VCaP (cell line): ENCODE results near the gene CD209.

Source experiments
- H3K27ac ChIP-seq: fragments of 450-650 bp; 2 replicates; pipeline ENCODE4 v1.5.1; 2017
- CTCF ChIP-seq: fragments of 450-650 bp; conservative IDR thresholded peaks from 2 replicates; pipeline ENCODE4 v1.5.1; 2017; ENCODE audit warnings: mild to moderate bottlenecking, moderate library complexity

CD209 gene

GRCh38 chr19:7788178-7788932, 41.0 kb upstream of the CD209 start:
- TF ChIP-seq CTCF, result no peak
- no peak overlapping the region for H3K27ac ChIP-seq

DNA sequence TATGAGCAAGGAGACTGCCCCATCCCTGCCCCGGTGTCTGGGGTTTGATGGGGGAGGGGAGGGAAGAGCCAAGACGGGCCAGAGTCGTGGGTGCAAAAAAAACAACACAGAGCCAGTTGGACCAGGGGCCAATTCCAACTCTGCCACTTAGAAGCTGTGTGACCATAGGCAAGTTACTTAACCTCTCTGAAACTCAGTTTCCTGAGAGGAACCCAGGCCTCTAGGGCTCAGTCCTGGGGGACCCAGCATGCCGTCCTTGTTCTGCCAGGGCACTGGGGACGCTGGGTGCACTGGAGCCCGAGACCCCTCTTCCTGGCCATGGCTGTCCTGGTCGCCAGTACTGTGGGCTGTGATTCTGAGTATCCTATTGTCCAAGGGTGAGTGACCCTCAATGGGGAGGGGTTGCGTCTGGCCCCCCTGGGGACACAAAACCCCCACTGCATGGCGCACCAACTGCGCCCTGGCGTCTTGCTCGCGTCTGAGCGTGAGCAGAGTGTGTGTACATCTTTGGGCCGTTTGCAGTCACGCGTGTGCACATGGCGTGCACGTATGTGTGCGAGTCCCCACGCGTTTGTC, 40.4 kb upstream of the CD209 start:
- no peak overlapping the region for H3K27ac ChIP-seq
- TF ChIP-seq CTCF, result no peak

DNA sequence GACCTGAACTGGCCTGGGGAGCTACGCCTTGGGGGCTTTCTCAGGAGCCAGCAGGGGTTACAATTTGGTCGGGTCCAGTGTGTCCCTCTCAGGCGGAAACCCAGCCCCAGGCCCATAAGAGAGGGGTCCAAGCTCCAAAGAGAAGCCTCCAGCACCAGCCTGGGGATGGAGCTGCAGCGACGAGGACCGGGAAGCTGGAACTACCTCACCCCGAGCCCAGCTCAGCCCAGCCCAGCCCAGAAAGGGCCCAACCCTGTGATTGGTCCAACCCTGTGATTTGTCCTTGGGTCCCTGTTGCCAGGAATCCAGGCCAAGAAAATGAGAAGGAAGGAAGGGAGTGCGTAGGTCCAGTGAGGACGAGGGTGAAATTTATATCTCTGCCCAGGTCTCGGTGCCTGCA, 39.8 kb upstream of the CD209 start:
- H3K27ac ChIP-seq, result no peak overlapping the region
- no peak for TF ChIP-seq CTCF

GRCh38 chr19:7784856-7785255, 37.5 kb upstream of the CD209 start:
- TF ChIP-seq CTCF, result no peak
- H3K27ac ChIP-seq, result no peak overlapping the region

- H3K27ac ChIP-seq, result no peak overlapping the region
- TF ChIP-seq CTCF, result no peak
These were observed 36.7 kb upstream of the CD209 start for GRCh38 chr19:7783991-7784423.

DNA sequence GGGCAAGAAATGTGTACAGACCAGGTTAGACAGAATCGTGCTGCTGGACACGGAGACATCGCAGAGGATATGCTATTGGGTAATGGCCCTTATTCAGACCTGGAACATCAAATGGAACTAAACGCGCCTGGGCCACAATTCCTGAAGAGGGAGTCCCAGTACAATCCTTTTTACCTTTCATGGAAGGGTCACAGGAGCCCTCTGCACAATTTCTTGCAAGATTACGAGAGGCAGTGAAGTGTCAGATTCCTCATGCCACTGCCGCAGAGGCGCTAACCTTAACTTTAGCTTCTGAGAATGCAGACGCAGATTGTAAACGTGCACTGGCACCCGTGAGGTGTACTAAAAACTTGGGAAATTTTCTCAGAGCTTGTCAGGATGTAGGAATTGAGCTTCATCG, 33.8 kb upstream of the CD209 start:
- H3K27ac ChIP-seq, result no peak overlapping the region
- TF ChIP-seq CTCF, result peak; percentile 27

- no peak overlapping the region for H3K27ac ChIP-seq
- no peak for TF ChIP-seq CTCF
These were observed 32.5 kb upstream of the CD209 start for GRCh38 chr19:7779631-7780486.
